Panc1 (cell line): Measurements from ENCODE around the gene CREB5. TPM values are rescaled to one million over a fixed set of nuclear protein-coding genes. Genes with fewer than 3 reads are reported as not detected.

Experiments
- ATAC-seq: fragments of 200-7000 bp; cut with Tn5 transposase; 2 replicates; pipeline ENCODE4 v1.9.1; 2020; ENCODE audit warnings: mild to moderate bottlenecking, moderate library complexity
- BruUV-seq: library from RNA; stranded (reverse); fragments of 400-500 nt; replicated peaks from 2 replicates; lab custom pipeline; 2021; lab: Mats Ljungman, UMichigan
- CTCF ChIA-PET: fragments of 300-600 bp; sonication (Branson Sonifier 250); formaldehyde crosslinking; loops from one replicate; lab custom pipeline; 2022; ENCODE audit warnings: antibody characterized with exemption; lab: Charles Lee
- POLR2A ChIA-PET: fragments of 300-600 bp; sonication (Branson Sonifier 250); formaldehyde crosslinking; loops from one replicate; lab custom pipeline; 2022; ENCODE audit warnings: antibody characterized with exemption; lab: Charles Lee
- DNase-seq: peaks from one replicate; pipeline ENCODE4 v3.0.0-alpha.2; 2010; ENCODE audit warnings: low read depth, low spot score
- H3K27ac ChIP-seq: 2 replicates; pipeline ENCODE4 v1.5.1; 2011; ENCODE audit warnings: mild to moderate bottlenecking, low read length, inconsistent platforms
- H3K27me3 ChIP-seq: fragments of 200-500 bp; sonication (Bioruptor generic); 2 replicates; pipeline ENCODE4 v1.6.0; 2014; ENCODE audit warnings: low read length, inconsistent platforms; ENCODE audit not compliant: control insufficient read depth, insufficient read depth
- H3K36me3 ChIP-seq: fragments of 200-500 bp; sonication (Bioruptor generic); 2 replicates; pipeline ENCODE4 v1.5.1; 2014; ENCODE audit warnings: inconsistent platforms, mild to moderate bottlenecking, low read length, moderate library complexity; ENCODE audit not compliant: control insufficient read depth, insufficient read depth
- H3K4me1 ChIP-seq: 2 replicates; pipeline ENCODE4 v1.5.1; 2011; ENCODE audit warnings: inconsistent platforms, mild to moderate bottlenecking, low read length, moderate library complexity; ENCODE audit not compliant: control insufficient read depth, insufficient read depth
- H3K4me3 ChIP-seq, 2 experiments: 2 replicates each; pipeline ENCODE4 v1.5.1; 2011 to 2012; ENCODE audit warnings: low read depth in 2 of 2, low read length in 2 of 2, mild to moderate bottlenecking in 2 of 2, inconsistent platforms in 1 of 2, moderate library complexity in 1 of 2
- H3K9me3 ChIP-seq: fragments of 200-500 bp; sonication (Bioruptor generic); 2 replicates; pipeline ENCODE4 v1.5.1; 2014; ENCODE audit warnings: low read depth, mild to moderate bottlenecking, inconsistent platforms, low read length, moderate library complexity; ENCODE audit not compliant: control insufficient read depth, insufficient read depth
- CTCF ChIP-seq: fragments of 450-650 bp; IDR thresholded peaks from 2 replicates; pipeline ENCODE4 v1.5.1; 2017; ENCODE audit warnings: mild to moderate bottlenecking
- POLR2AphosphoS5 ChIP-seq: IDR thresholded peaks from 2 replicates; pipeline ENCODE4 v1.6.1; 2012; ENCODE audit warnings: mild to moderate bottlenecking, low read depth, low read length, moderate library complexity
- REST ChIP-seq, 2 experiments: IDR thresholded peaks; 2 replicates each; pipeline ENCODE4 v1.6.1; 2011 to 2012; ENCODE audit warnings: low read depth in 2 of 2, control low read depth in 1 of 2, low read length in 1 of 2, mild to moderate bottlenecking in 1 of 2, moderate library complexity in 1 of 2; ENCODE audit not compliant: insufficient read depth in 1 of 2
- SIN3A ChIP-seq: IDR thresholded peaks from 2 replicates; pipeline ENCODE4 v1.6.1; 2012; ENCODE audit warnings: low read depth, mild to moderate bottlenecking, low read length, moderate library complexity, borderline replicate concordance; ENCODE audit not compliant: insufficient read depth
- TCF7L2 ChIP-seq: IDR thresholded peaks from 2 replicates; pipeline ENCODE4 v1.6.1; 2011; ENCODE audit warnings: mild to moderate bottlenecking, low read depth, low read length, inconsistent platforms
- in situ Hi-C: cut with HindIII; loops from 2 replicates; pipeline ENCODE4 v1.10.0; 2016; ENCODE audit warnings: low sequenced_read_pairs, low pct_unique_long_range_greater_than_20kb
- intact Hi-C: fragments of 100-400 bp; cut with micrococcal nuclease; formaldehyde crosslinking; loops from one replicate; pipeline ENCODE4 v1.10.0; 2022; ENCODE audit not compliant: unreplicated experiment
- total RNA-seq: library from RNA; stranded (reverse); gene quantifications from one replicate; pipeline ENCODE4 v1.2.1, GENCODE V29; 2021; ENCODE audit not compliant: unreplicated experiment

CREB5 gene
- total RNA-seq, 1 experiment from 2014 or later: 3.1 TPM

- Histone ChIP-seq H3K27me3 (peaks cover 27% of the 10 kb centered on the region), H3K36me3 (no peaks in the 10 kb centered on the region), H3K4me1 (no peaks in the 10 kb centered on the region), H3K9me3 (no peaks in the 10 kb centered on the region), H3K4me3 (no peak overlapping the region), H3K27ac (no peak overlapping the region)
- intact Hi-C loops: no loop called here
- in situ Hi-C loops: no loop called here
- no peak for ATAC-seq
- DNase-seq: no peak
- POLR2A ChIA-PET: no interaction called here
- CTCF ChIA-PET: interaction anchor here (0.6 kb wide), 1 partner anchor 98 kb away, joined by 3 read pairs; no protein-coding TSS in a partner anchor
- TF ChIP-seq CTCF (no peak), REST (IDR thresholded peaks at IDR 0.05; ENCODE audit: insufficient read depth in 1 of 2, low read depth in 2 of 2, low read length in 1 of 2) (no peak), POLR2AphosphoS5 (no peak), TCF7L2 (no peak), SIN3A (no peak)
- no TSS peak for BruUV-seq
Observed at GRCh38 chr7:28446131-28446530, 33.8 kb downstream of the CREB5 start.

- ChIA-PET POLR2A (no interaction called here), CTCF (no interaction called here)
- Histone ChIP-seq H3K9me3 (no peaks in the 10 kb centered on the region), H3K36me3 (no peaks in the 10 kb centered on the region), H3K4me3 (no peak overlapping the region), H3K27ac (no peak overlapping the region), H3K4me1 (no peaks in the 10 kb centered on the region), H3K27me3 (peaks cover 30% of the 10 kb centered on the region)
- in situ Hi-C loops: no loop called here
- BruUV-seq: no TSS peak
- TF ChIP-seq TCF7L2: no peak
- no peak for TF ChIP-seq CTCF
- TF ChIP-seq SIN3A: no peak
- TF ChIP-seq POLR2AphosphoS5: no peak
- no peak for TF ChIP-seq REST (IDR thresholded peaks at IDR 0.05; ENCODE audit: insufficient read depth in 1 of 2, low read depth in 2 of 2, low read length in 1 of 2)
- DNase-seq: no peak
- no peak for ATAC-seq
- intact Hi-C loops: no loop called here
Observed at GRCh38 chr7:28447071-28447470, 34.8 kb downstream of the CREB5 start.
